LNCAP (cell line): ENCODE results near the gene RNF152.

Source experiments
- CTCF ChIP-seq: fragments of 450-650 bp; IDR thresholded peaks from 2 replicates; pipeline ENCODE4 v1.5.1; 2017; ENCODE audit warnings: mild to moderate bottlenecking

RNF152 gene

DNA sequence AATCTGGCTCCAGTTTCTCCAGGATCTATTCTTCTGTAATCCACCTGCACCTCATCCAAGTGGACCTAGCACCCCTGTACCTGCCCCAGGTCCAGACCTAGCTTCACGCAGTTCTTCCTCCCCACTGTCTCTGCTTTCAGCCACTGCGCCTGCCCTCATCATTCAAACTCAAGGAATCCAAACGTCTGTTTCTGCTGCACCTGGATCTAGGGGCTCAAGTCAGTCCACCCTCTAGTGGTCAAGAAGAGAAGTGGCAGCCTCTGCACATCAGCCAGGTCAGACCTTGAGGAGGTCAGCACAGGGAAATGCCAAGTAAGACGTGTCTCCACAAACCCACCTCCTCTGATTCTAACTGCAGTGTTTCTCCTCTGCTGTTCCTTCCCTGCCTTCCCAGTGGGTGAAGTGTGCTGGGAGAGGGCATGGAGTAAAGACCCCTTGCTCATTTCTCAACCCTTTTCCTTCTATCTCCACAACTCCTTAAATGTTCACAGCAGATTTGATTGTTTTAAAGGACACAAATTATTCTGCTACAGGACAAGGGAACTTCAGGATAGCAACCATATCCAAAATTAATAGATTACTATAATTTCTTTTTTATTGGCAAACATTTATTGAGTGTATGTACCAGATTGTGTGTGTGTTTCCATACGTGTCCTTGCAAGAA is 8.6 kb upstream of the RNF152 start:
- peak; percentile 93 for TF ChIP-seq CTCF

DNA sequence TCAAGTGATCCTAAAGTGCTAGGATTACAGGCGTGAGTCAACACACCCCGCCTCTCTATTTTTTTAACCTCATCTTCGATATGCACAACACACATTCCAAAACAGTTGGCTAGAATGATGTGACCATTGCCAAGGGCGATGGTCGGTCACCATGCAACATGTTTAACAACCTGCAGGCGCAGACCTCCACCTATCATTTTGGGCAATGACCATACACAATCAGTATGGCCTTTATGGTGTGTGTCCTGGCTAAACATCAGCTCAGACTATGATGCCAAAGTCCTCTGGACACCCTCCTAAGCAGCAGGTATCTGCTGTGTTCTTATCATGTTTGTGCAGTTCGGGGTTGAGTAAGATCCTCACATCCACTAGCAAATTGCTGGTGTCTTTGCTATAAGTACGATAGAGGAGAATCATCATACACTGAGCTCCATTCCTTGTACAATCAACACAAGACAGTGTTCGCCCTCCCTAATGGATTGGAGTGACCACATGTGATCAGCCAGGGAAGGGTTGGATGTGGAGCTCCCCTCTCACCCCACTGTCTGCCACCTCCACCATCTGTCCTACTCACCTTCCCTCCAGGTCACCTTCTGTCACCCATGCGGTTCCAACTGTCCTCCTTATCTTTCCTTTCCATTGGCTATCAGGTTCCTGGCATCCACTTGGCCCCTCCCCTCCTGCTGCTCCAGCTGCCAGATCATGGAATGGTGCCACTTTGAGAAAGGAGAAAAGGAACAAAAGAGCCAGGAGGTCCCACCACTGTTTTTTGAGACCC is 7.9 kb upstream of the RNF152 start:
- no peak for TF ChIP-seq CTCF

DNA sequence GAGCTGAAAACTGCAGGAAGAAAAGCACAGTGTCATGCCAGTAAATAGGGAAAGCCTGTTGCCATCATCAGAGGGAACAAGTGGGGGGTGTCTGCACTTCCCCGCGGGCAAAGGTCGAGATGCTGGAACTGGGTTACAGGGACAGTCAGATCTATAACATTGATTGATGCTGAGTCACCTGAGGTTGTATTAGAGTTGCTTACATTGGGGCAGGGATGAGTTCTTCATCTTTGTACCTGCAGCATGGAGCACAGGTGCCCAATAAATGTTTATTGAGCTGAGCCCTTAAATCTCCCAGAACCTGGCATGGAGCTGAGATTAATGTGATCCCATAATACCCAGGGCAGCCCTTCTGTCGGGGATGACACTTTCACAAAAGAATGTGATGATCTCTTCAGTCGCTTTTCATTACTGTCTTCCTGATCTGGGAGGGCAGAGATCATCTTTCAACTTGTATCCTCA is 5.9 kb upstream of the RNF152 start:
- no peak for TF ChIP-seq CTCF

DNA sequence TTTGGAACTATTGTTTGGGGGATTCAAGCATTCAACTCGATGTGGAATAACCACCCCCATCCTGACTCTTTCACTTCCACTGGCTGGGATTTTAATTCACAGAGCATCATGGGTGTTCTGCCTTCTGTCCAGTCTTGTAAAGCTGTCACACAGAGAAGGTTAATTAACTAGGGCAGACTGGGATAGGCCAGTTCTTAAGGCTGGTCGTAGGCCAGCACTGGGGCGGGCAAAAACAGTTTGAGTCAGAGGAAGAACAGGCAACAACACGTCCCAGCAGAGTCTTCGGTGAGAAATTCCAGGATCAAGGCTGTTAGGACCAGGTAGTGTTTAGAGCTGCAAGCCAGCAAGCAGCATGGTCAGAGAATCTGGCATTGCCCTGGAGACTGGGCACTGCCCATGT is 4.0 kb upstream of the RNF152 start:
- no peak for TF ChIP-seq CTCF

DNA sequence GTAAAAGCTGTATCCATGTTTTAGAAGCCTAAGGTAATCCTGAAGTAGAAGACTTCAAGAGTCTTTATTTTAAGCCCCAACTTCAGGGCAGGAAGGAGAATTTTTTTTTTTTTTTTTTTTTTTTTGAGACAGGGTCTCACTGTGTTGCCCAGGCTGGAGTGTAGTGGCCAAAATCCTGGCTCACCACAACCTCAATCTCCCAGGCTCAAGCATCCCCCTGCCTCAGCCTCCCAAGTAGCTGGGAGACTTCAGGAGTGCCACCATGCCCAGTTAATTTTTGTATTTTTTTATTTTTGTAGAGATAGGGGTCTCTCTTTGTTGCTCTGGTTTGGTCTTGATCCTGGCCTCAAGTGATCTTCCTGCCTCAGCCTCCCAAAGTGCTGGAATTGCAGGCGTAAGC is 3.3 kb upstream of the RNF152 start:
- TF ChIP-seq CTCF = no peak

DNA sequence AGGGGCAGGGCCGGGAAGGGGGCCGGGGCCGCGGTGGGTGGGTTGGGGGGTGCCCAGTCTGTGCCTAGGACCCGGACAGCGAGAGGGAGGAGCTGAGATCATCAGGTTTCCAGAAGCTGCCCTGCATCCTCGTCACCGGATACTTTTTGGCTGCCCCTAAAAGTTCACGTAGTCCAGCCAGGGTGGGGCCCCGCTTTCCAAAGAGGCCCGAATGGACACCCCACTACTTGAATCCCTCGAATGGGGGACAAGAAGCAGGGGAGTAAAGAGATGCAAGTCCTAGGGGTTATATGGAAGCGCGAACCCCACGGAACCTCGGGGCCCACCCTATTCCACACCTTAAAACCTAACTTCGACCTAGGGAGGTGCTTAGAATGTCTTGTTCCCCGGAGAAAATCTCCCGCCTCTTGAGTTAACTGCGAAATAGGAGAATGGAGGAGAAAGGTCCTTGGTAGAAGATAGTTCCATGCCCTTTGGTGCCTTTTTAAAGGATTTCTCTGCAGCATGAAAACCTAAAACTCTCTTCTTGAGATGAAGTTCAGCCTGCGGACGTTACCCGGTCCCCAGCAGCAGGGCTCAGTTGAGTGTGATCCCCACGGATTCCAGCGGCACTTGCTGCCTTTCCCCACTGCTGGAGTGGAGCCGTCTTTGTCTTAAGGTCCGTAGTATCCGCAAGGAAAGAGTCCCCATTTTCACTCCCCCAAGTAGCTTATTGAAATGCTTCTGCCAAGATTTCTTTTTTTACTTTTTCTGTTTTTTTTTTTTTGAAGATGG is 2.1 kb upstream of the RNF152 start:
- no peak for TF ChIP-seq CTCF

DNA sequence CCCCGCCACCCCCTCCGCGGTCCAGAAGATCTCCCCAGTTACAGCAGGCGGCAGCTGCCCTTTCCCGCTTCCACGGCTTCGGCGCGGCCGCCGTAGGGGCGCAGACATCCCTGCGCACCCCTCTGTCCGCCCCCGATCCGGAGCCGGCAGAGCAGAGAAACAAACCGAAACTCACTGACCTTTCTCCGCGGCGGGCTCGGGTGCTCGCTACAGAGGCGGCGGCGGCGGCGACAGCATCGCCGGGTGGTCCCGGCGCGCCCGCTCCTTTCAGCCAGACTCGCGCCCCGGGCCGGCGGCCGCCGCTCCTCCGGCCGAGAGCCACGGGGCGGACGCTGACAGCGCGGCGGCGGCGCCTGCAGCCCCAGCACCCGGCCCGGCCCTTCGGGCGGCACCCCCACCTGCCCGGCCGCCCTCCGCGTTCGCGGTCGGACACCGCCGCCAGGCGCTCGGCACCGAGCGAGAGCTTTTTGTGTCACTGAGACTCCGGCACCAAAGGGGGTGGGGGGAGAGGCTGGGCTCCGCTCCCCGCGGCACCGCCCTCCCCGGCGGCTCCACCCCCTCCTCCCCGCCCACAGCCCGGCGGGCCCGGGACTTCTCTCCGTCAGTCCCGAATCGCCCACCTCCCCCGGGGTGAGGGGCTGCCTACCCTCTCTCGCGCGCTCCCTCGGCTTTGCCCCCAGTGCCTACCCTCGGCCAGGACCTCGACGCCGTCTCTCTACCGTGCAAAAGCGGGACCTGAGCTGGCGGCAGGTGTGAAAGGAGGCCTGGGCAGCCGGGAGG is 1.4 kb upstream of the RNF152 start:
- peak; percentile 56 for TF ChIP-seq CTCF
